C4-2B (cell line): ENCODE data around the gene ECT2.

Experiments
- CTCF ChIP-seq: fragments of 450-650 bp; conservative IDR thresholded peaks from 2 replicates; pipeline ENCODE4 v1.5.1; 2017; ENCODE audit warnings: mild to moderate bottlenecking
- ZFX ChIP-seq: fragments of 450-650 bp; IDR thresholded peaks from 2 replicates; pipeline ENCODE4 v1.6.1; 2017

DNA sequence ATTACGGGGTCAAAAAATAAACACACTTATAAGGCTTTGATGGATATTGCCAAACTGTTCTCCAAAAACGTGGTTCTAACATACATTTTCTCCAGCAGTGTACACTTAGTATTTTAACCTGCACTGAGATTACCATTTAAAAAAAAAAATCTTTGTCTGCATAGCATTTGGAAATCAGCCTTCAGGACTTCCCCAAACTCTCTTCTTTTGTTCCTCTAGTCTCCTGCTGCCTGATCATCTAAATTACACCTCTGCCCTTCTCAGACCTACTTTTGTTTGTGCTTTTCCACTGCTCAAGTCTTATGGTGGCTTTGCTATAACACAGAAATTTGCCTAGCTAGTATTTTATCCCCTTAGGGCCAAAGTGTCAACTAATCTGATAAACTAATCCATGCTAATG is 43.5 kb upstream of the ECT2 start:
- no peak for TF ChIP-seq CTCF
- TF ChIP-seq ZFX, result no peak
